C4-2B (cell line): ENCODE results near the gene KIZ.

Experiments used
- H3K27ac ChIP-seq: fragments of 450-650 bp; 2 replicates; pipeline ENCODE4 v1.5.1; 2017
- CTCF ChIP-seq: fragments of 450-650 bp; conservative IDR thresholded peaks from 2 replicates; pipeline ENCODE4 v1.5.1; 2017; ENCODE audit warnings: mild to moderate bottlenecking
- ZFX ChIP-seq: fragments of 450-650 bp; IDR thresholded peaks from 2 replicates; pipeline ENCODE4 v1.6.1; 2017

KIZ gene

GRCh38 chr20:21213691-21214090 lies 87.8 kb downstream of the KIZ start:
- no peak overlapping the region for H3K27ac ChIP-seq
- no peak for TF ChIP-seq CTCF

DNA sequence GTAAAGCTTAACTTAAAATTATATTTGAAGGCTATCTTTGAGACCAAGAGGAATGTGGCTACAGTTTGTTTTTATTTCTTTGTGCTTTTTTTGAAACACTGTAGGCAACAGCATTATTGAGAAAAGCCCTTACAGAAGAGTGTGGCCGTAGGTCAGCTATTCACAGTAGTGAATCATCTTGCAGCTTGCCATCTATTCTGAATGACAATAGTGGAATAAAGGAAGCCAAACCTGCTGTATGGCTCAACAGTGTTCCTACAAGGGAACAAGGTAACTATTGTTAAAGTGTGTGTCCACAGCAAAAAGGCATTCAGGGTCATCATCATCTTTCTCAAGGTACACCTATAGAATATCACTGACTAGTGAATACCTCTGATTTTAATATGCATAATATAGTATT lies 88.5 kb downstream of the KIZ start:
- H3K27ac ChIP-seq, result no peak overlapping the region
- TF ChIP-seq ZFX, result no peak
- no peak for TF ChIP-seq CTCF

DNA sequence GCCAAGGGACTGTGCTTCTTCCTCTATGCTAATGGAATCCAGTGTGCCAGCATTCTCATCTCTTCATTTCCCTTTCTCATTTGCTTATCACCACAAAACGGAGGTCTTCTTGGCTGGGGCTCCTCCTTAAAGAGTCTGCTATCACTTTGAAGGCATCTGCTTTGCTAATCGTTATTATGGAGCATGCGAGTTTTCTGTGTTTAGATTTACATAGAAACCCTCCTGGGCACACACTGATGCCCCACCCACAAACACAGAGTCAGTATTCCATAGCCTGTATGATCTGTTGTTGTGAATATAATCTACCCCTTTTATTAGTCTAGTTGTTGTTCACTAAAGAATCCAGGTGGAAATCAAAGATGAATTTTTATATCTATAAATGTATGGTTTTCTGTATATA lies 93.8 kb downstream of the KIZ start:
- no peak overlapping the region for H3K27ac ChIP-seq
- no peak for TF ChIP-seq CTCF
- no peak for TF ChIP-seq ZFX

DNA sequence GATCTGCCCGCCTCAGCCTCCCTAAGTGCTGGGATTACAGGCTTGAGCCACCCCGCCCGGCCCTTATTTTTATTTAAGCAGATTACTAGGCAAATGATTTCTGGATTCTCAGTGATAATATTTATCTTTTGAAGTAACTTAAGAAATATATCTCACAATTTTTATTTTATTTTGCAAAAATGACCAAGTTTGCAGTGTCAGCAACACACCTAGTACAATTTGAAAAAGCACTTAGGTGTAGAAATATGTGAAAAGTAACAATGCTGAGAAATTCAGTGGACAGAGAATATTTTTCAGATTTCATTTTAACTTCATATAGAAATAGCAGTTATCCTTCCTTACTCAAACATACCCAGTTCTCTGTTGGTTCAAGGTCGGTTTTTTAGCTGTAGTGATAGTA lies 98.3 kb downstream of the KIZ start:
- TF ChIP-seq ZFX (no peak), CTCF (no peak)
- no peak overlapping the region for H3K27ac ChIP-seq

DNA sequence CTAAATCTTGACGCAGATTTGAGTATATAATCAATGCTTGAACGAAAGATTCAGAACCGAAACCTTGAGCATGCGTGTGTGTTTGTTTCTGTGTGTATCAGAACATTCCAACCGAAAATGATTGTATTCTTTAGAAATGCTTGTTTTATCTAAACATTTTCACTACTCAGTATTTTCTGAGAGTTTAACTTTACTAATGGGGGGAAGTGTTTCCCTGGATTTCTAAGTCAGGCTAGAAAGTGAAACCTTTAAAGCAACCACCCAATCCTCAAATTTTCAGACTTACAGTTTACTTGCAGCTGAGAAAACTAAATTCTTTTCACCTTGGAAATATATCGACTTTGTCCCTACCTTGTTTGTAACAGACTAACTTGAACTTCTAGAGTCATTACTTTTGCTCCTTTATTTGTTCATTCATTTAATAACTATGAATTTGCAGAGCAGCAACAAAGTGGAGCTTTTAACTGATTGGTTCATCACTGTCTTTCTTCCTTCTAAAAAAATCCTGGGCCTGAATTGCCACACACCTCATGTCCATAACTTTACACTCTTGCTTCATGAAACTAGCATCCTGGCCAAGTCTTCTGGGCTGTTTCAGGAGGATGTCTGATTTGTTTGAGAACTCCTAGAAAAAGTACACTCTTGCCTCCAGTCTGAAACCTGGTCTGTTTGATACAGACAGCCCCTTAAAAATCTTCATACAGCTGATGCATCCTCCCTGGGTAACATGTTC lies 99.5 kb downstream of the KIZ start:
- H3K27ac ChIP-seq, result no peak overlapping the region
- no peak for TF ChIP-seq ZFX
- no peak for TF ChIP-seq CTCF

GRCh38 chr20:21228511-21228910 lies 102.6 kb downstream of the KIZ start:
- TF ChIP-seq ZFX (no peak), CTCF (no peak)
- H3K27ac ChIP-seq, result no peak overlapping the region

- TF ChIP-seq CTCF, result no peak
- no peak for TF ChIP-seq ZFX
- H3K27ac ChIP-seq, result no peak overlapping the region
These were observed 103.3 kb downstream of the KIZ start for GRCh38 chr20:21229163-21229562.
